ENCODE results near the gene ZCCHC14. TPM values are rescaled to one million over a fixed set of nuclear protein-coding genes. Genes with fewer than 3 reads are reported as not detected.
"Not testable (repeated sequence)": the region's sequence is repeated elsewhere in the genome, so short reads cannot be mapped to it uniquely, and the experiment has no call there.

ZCCHC14 gene
- total RNA-seq, 1 experiment from 2014 or later, result 37.8 TPM

- no peak for TF ChIP-seq EZH2 (IDR thresholded peaks at IDR 0.05)
Observed at GRCh38 chr16:87387942-87388817, 104.6 kb downstream of the ZCCHC14 start (continued).

- H3K27ac ChIP-seq (ENCODE audit: low read depth, low read length), result peak overlapping the region; percentile 75
- H3K9me2 ChIP-seq (ENCODE audit: insufficient read depth); H3K36me3 ChIP-seq (ENCODE audit: control insufficient read depth in 1 of 2, insufficient read depth in 2 of 2, low read length in 2 of 2); DNase-seq (ENCODE audit: low read depth, low spot score); H3K27me3 ChIP-seq (ENCODE audit: insufficient read depth, low read length); H3K9me3 ChIP-seq (ENCODE audit: control insufficient read depth in 1 of 2, insufficient read depth in 1 of 2, low read depth in 1 of 2, low read length in 2 of 2); ATAC-seq: not testable (repeated sequence)
- RAD21 ChIA-PET (ENCODE audit: low non-redundant PET in 1 of 2, low total read pairs in 2 of 2, uncharacterized antibody in 2 of 2, unreplicated experiment in 2 of 2), result interaction anchor here in 1 of 2 experiments (0.6 kb wide), 1 partner anchor 60 kb away, joined by 3 read pairs; no protein-coding TSS in a partner anchor
- H3K79me2 ChIP-seq (ENCODE audit: insufficient read depth, low read length), result peaks cover 36% of the 10 kb centered on the region
- peaks cover 14% of the 10 kb centered on the region; the same call in 1 of the 2 replicates for H4K20me1 ChIP-seq (ENCODE audit: insufficient read depth)
- H2AFZ ChIP-seq (ENCODE audit: low read depth, low read length, poor library complexity, severe bottlenecking), result peak overlapping the region; percentile 74
- intact Hi-C loops (cut with micrococcal nuclease), result loop anchor here (5.0 kb wide), 2 partner anchors 68 to 823 kb away; partner anchors contain the start of gene C16orf95
- BruUV-seq (replicated peaks), result TSS peak; percentile 26
- H3K4me3 ChIP-seq (replicated peaks in 1 of 2; ENCODE audit: low read depth in 1 of 2, low read length in 2 of 2), result peak overlapping the region; percentile 63 to 88
- H3K4me2 ChIP-seq (ENCODE audit: low read length), result peak overlapping the region; percentile 87
- H3K9ac ChIP-seq (ENCODE audit: low read length), result peak overlapping the region; percentile 86
- POLR2A ChIA-PET, result interaction anchor here (2.1 to 2.6 kb wide), 2 partner anchors 8 to 16 kb away, joined by 9 to 12 read pairs; partner anchors contain the start of gene MAP1LC3B
- CTCF ChIA-PET, result interaction anchor here (1.7 kb wide), 1 partner anchor 10 kb away, joined by 24 read pairs; no protein-coding TSS in a partner anchor
- peaks cover 43 to 54% of the 10 kb centered on the region in 2 experiments for H3K4me1 ChIP-seq (ENCODE audit: control insufficient read depth in 1 of 2, insufficient read depth in 2 of 2, low read length in 2 of 2)
Observed at GRCh38 chr16:87384875-87385167, 108.0 kb downstream of the ZCCHC14 start.

- Histone ChIP-seq H2AFZ (ENCODE audit: low read depth, low read length, poor library complexity, severe bottlenecking) (peak overlapping the region; percentile 74), H3K36me3 (ENCODE audit: control insufficient read depth in 1 of 2, insufficient read depth in 2 of 2, low read length in 2 of 2) (0 out of 4 replicates have a peak, but pooled peaks cover 0 to 7% of the 10 kb centered on the region in 2 experiments), H3K9ac (ENCODE audit: low read length) (peak overlapping the region; percentile 86), H3K4me2 (ENCODE audit: low read length) (peak overlapping the region; percentile 87), H3K4me1 (ENCODE audit: control insufficient read depth in 1 of 2, insufficient read depth in 2 of 2, low read length in 2 of 2) (peaks cover 39 to 49% of the 10 kb centered on the region in 2 experiments), H3K9me2 (ENCODE audit: insufficient read depth) (no peaks in the 10 kb centered on the region), H3K4me3 (replicated peaks in 1 of 2; ENCODE audit: low read depth in 1 of 2, low read length in 2 of 2) (peak overlapping the region; percentile 63 to 88), H3K27ac (ENCODE audit: low read depth, low read length) (peak overlapping the region; percentile 75), H3K27me3 (ENCODE audit: insufficient read depth, low read length) (no peaks in the 10 kb centered on the region), H3K79me2 (ENCODE audit: insufficient read depth, low read length) (peaks cover 41% of the 10 kb centered on the region), H3K9me3 (ENCODE audit: control insufficient read depth in 1 of 2, insufficient read depth in 1 of 2, low read depth in 1 of 2, low read length in 2 of 2) (no peaks in the 10 kb centered on the region), H4K20me1 (ENCODE audit: insufficient read depth) (peaks cover 14% of the 10 kb centered on the region; the same call in 1 of the 2 replicates)
- no TSS peak for BruUV-seq (replicated peaks)
- ATAC-seq (peak; percentile 33), DNase-seq (ENCODE audit: low read depth, low spot score) (no peak)
- intact Hi-C loops (cut with micrococcal nuclease), result loop anchor here (5.0 kb wide), 1 partner anchor 67 kb away; the partner anchor contains the start of gene C16orf95
- ChIA-PET POLR2A (interaction anchor here (0.9 to 2.6 kb wide), 8 partner anchors 8 to 252 kb away, joined by 3 to 17 read pairs (median 6); partner anchors contain the start of genes C16orf95 and MAP1LC3B), CTCF (interaction anchor here (1.4 to 1.7 kb wide), 2 partner anchors 10 to 252 kb away, joined by 9 to 24 read pairs; no protein-coding TSS in a partner anchor), RAD21 (ENCODE audit: low non-redundant PET in 1 of 2, low total read pairs in 2 of 2, uncharacterized antibody in 2 of 2, unreplicated experiment in 2 of 2) (interaction anchor here in 1 of 2 experiments (0.6 to 1.5 kb wide), 3 partner anchors 9 to 252 kb away, joined by 3 to 4 read pairs (median 3); no protein-coding TSS in a partner anchor)
- peak; percentile 92 for TF ChIP-seq ZFX (IDR thresholded peaks at IDR 0.05)
- no peak for TF ChIP-seq CEBPB (IDR thresholded peaks at IDR 0.05; ENCODE audit: low read depth)
Observed at GRCh38 chr16:87384162-87384874, 108.5 kb downstream of the ZCCHC14 start.

Data from HCT116 (cell line).